ENCODE data around the gene ARRB2.

GRCh38 chr17:4691686-4692085 lies 18.7 kb upstream of the ARRB2 start:
- TF ChIP-seq, protein P1, sequence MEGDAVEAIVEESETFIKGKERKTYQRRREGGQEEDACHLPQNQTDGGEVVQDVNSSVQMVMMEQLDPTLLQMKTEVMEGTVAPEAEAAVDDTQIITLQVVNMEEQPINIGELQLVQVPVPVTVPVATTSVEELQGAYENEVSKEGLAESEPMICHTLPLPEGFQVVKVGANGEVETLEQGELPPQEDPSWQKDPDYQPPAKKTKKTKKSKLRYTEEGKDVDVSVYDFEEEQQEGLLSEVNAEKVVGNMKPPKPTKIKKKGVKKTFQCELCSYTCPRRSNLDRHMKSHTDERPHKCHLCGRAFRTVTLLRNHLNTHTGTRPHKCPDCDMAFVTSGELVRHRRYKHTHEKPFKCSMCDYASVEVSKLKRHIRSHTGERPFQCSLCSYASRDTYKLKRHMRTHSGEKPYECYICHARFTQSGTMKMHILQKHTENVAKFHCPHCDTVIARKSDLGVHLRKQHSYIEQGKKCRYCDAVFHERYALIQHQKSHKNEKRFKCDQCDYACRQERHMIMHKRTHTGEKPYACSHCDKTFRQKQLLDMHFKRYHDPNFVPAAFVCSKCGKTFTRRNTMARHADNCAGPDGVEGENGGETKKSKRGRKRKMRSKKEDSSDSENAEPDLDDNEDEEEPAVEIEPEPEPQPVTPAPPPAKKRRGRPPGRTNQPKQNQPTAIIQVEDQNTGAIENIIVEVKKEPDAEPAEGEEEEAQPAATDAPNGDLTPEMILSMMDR (IDR thresholded peaks at IDR 0.05; ENCODE audit: low read length), result no peak
- TF ChIP-seq EZH2 (IDR thresholded peaks at IDR 0.05; ENCODE audit: borderline replicate concordance, low read length), result no peak

Data from OCI-LY1 (cell line).